NCI-H82 (cell line): Measurements from ENCODE around the gene ST6GAL1.
A peak's percentile ranks its signal among the peaks of the same experiment; 100 is the strongest.

Experiments
- DNase-seq: peaks from one replicate; lab custom pipeline; 2025; lab: John Stamatoyannopoulos, UW

The ST6GAL1 gene

GRCh38 chr3:186915806-186916796 is 14.2 kb upstream of the ST6GAL1 start:
- peak; percentile 22 for DNase-seq

- no peak for DNase-seq
These were observed 12.6 kb upstream of the ST6GAL1 start for GRCh38 chr3:186917512-186918312.

GRCh38 chr3:186920301-186920700 is 10.0 kb upstream of the ST6GAL1 start:
- peak; percentile 82 for DNase-seq

DNA sequence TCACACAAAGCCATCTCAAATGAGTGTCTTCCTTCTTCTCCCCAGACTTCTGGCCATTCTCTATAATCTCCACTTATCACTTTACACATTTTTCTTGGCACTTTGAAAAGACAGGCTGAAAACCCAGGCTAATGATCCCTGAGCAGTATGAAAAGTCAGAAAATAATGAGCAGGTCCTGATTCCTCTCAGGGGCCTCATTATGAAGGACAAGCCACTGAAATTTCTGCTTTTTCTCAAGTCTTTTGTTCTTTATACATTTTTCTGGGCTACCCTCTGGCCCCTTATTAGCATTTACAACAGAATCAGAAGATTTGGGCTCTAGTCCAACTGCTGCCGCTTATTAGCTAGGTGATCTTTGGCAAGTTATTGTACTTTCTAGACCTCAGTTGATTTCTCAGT is 9.5 kb upstream of the ST6GAL1 start:
- DNase-seq, result no peak

DNA sequence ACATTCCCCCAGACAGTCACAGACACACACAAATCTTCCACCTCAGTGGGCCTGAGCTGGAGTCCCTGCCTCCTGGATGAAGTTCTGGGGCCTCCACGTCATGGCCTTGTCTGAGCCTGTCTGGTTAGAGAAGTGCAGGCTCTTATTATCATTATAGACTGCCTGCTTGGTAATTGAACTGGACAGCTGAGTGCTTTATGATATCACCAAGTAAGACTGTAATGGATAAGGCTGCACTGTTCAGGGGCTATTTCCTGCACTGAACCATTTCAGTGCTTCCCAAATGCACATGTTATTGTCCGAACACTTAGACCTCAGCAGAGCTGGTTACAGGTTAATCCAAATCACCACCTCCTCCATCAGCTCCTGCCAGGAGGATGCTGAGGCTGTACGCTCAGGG is 8.7 kb upstream of the ST6GAL1 start:
- DNase-seq, result peak; percentile 70

DNA sequence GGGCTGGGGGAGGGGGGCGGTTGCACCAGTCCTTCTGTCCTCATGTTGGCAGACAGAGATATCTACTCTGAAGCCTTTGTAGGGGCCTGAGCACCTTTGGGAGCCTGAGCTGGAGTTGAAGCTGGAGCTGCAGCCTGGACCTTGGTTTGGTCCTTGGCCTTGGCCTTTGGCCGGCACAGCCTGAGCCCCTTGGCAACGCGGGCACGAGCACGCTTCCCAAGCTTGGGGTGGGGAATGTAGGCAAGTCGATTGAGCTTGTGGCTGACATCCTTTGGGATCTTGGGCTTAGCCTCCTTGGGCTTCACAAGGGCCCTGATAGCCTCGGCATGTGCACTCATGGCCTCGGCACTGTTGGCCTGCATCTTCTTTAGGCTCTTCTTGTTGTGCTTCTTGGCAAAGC is 8.1 kb upstream of the ST6GAL1 start:
- DNase-seq, result peak; percentile 56

DNA sequence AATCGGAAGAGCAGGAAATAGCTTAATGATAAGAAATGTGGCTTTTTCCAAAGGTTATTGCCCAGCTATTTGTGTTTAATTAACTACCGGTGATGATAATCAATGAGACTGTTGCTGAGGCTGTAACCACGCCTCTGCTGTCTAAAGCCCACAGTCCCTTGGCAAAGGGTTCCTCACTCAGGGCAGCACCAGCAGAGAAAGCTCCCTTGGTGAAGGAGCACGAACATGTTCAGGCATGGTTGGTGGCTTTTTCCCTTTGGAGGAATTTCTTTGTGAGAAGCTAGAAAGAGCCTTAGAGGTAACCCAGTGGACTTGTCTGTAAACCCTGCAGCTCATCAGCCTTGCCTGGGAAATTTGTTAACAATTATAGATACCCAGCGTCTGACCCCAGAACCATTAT is 7.5 kb upstream of the ST6GAL1 start:
- DNase-seq, result no peak

DNA sequence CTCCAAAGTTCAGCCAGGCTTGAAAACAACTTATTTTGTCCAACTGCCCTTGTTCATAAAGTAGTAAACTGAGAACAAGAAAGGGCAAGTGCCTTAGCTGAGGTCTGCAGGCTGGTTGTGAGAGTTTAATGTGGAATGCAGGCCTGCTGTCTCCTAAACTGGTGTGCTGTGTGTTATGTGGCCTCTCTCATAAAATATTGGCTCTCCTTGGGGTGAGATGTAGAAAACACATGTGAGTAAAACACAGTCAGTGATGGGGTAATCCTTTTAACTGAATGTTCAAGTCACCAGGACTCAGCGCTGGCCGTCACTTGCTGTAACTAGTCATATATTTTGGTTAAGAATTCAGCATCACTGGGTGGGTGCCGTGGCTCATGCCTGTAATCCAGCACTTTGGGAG is 7.1 kb upstream of the ST6GAL1 start:
- no peak for DNase-seq

DNA sequence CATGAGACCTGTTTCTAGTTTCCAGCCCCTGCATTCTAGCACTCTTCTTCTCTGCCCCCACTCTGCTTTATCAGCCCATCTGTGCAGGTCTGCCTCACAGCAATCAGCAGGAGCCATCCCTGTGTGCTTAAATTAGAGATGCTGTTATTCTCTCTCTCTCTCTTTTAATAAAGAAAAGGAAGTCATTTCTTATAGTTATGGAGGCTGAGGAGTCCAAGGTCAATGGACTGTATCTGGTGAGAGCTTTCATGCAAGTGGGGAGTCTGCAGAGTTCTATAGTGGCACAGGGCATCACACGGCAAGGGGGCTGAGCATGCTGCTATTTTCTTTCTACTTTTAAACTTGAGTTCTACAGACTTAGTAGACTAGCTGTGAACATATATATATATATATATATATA is 4.5 kb upstream of the ST6GAL1 start:
- DNase-seq, result no peak

DNA sequence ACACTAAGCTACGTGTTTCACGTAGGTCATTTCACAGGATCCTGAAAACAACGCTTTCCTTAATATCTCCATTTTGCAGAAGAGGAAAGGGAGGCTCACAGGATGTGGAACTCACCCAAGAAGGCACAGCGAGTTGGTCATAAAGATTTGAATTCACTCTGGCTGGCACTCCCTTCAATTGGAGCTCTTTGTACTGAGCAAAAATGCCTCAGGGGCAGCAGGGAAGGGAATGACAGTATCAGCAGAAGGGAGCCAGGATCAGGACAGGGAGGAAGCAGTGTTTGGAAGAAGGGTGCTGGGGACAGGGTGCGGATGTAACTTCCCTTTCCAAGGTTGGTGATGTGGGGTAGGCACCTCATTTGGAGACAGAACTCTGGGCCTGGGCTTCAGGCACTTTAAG is 1.1 kb upstream of the ST6GAL1 start:
- no peak for DNase-seq

GRCh38 chr3:186929685-186930084 is 641 bp upstream of the ST6GAL1 start:
- no peak for DNase-seq

- peak; percentile 90 for DNase-seq
These were observed 560 bp downstream of the ST6GAL1 start for GRCh38 chr3:186930641-186931531.

GRCh38 chr3:186931532-186932280 is 1.4 kb downstream of the ST6GAL1 start:
- DNase-seq, result peak; percentile 66

DNA sequence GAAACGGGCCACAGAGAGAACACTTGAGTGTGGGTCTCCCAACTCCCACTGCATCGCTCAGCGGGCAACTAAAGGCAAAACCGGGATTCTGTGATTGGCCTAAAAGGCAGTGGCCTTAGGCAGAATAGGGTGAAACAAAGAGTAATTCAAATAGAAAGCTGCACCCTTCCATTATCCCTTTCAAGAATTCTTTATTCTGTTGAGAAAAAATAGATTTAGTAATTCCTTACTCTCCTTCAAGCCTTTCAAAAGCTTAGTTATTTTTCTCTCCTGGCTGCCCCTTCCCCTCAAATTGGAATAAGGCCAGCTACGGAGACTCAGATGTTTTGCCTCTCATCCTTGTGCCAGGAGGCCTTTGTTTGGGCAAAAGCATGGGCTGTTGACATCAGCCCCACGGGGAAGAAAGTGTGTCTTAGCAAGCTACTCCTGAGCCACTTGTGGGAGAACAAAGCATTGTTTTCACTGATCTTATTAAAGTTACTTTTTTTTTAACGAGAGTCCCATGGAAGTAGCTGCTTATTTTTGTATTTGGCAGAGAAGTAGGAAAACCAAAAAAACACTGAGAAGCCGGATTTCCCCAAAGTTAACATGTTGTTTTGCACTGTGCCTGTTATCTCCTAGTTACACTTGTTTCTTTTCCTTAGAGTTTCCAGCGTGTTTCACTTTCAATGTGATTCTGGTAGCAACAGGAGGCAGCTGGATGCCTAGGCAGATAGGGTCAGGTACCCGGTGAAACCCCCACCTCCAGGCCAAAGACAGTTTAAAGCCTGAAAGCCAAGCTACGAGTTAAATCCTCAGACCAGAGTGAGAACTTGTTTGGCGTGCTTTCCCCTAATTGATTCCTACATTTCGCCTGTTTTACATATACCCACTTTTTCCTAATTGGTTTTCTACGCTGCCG is 2.2 kb downstream of the ST6GAL1 start:
- no peak for DNase-seq

GRCh38 chr3:186933816-186934215 is 3.5 kb downstream of the ST6GAL1 start:
- DNase-seq, result no peak

DNA sequence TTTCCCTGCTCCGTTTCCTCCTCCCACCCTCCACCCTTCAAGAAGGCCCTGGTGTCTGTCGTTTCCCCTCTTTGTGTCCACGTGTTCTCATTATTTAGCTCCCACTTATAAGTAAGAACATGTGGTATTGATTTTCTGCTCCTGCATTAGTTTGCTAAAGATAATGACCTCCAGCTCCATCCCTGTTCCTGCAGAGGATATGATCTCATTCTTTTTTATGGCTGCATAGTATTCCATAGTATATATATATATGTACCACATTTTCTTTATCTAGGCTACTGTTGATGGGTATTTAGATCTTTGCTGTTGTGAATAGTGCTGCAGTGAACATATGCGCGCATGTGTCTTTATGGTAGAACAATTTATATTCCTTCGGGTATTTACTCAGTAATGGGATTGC is 4.8 kb downstream of the ST6GAL1 start:
- no peak for DNase-seq

DNA sequence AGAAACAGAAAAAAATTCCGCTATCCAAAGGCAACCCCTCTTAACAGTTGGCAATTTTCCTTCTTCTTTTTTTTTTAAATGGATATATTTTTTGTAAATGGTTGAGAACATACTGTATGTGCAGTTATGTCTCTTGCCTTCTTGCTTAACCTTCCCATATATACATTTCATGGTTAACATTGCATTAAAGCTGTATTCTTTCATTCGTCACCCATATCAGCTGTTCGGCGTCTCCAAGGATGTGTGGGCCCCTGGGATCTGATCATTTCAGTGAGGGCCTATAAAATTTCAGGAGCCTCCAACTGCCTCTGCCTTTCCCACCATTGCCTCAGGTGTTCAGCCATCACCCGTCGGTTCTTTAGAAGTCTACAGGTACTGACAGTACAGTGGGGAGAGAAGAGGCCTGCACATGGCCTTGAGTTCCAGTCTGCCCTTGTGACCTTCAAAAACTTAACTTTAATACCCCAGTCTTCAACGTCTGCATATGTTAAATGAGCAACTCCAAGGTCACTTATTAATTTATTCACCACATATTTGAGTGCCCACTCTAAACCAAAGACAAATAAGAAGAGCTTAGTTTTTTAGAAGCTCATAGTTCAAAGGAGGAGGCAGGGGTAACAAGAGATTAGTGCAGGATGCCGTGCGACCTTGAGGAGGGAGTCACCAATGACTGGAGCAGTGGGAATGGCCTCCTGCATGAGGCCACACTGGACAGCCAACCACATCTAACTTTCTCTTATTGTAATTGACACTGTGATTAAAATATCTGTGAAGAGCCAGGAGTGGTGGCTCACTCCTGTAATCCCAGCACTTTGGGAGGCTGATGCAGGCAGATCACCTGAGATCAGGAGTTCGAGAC is 6.9 kb downstream of the ST6GAL1 start:
- DNase-seq, result peak; percentile 71

- no peak for DNase-seq
These were observed 8.4 kb downstream of the ST6GAL1 start for GRCh38 chr3:186938716-186939115.

DNA sequence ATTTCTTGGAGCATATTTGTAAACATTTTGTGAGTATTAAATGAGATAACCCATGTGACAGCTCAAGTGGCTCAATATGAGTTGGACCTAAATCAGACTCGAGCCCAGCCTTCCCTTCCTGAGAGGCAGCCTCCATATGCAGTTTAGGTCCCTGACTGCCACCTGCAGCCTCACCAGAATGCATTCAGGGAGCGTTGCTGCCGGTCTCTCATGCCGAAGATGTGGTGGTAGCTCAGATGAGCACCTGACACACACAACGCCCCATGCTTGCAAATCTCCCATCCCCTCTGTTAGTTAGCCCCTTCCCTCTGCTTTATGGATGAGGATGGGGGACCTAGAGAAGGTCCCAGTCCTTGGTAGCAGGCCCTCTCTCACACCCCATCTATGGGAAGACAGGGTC is 9.2 kb downstream of the ST6GAL1 start:
- DNase-seq, result peak; percentile 36
